PC-9 (cell line): ENCODE data around the gene HLA-DOB. TPM values are rescaled to one million over a fixed set of nuclear protein-coding genes. Genes with fewer than 3 reads are reported as not detected.

Experiments used
- BruUV-seq: library from RNA; stranded (reverse); fragments of 400-500 nt; replicated peaks from 2 replicates; lab custom pipeline; 2021; lab: Mats Ljungman, UMichigan
- CTCF ChIA-PET: fragments of 300-600 bp; sonication (Branson Sonifier 250); formaldehyde crosslinking; loops from one replicate; lab custom pipeline; 2022; ENCODE audit warnings: antibody characterized with exemption; lab: Charles Lee
- POLR2A ChIA-PET: fragments of 300-600 bp; sonication (Branson Sonifier 250); formaldehyde crosslinking; loops from one replicate; lab custom pipeline; 2022; ENCODE audit warnings: antibody characterized with exemption; ENCODE audit not compliant: unreplicated experiment; lab: Charles Lee
- DNase-seq, 2 experiments: peaks; one replicate each; pipeline versions ENCODE4 v3.0.0 to v3.0.0-alpha.2; 2015 to 2022; ENCODE audit warnings: mixed read lengths in 1 of 2
- H2AFZ ChIP-seq: fragments of 200-600 bp; sonication (generic); 2 replicates; pipeline ENCODE4 v1.8.1; 2017; ENCODE audit warnings: antibody characterized with exemption
- H3F3A ChIP-seq: fragments of 200-600 bp; sonication (generic); 2 replicates; pipeline ENCODE4 v1.8.1; 2017; ENCODE audit warnings: antibody characterized with exemption, mild to moderate bottlenecking, low read depth; ENCODE audit not compliant: insufficient read depth
- H3K27ac ChIP-seq: fragments of 200-600 bp; sonication (generic); 2 replicates; pipeline ENCODE4 v1.6.1; 2016; ENCODE audit warnings: mixed run types
- H3K27me3 ChIP-seq: fragments of 200-600 bp; sonication (generic); 2 replicates; pipeline ENCODE4 v1.6.1; 2016; ENCODE audit warnings: low read depth, mixed run types; ENCODE audit not compliant: insufficient read depth
- H3K36me3 ChIP-seq: fragments of 200-600 bp; sonication (generic); 2 replicates; pipeline ENCODE4 v1.6.1; 2016; ENCODE audit warnings: low read depth, mixed run types
- H3K4me1 ChIP-seq: fragments of 200-600 bp; sonication (generic); replicated peaks from 2 replicates; pipeline ENCODE4 v1.6.1; 2016; ENCODE audit warnings: mixed run types; ENCODE audit not compliant: insufficient read depth
- H3K4me2 ChIP-seq: fragments of 200-600 bp; sonication (generic); 2 replicates; pipeline ENCODE4 v1.6.1; 2017; ENCODE audit warnings: mixed run types
- H3K4me3 ChIP-seq: fragments of 200-600 bp; sonication (generic); 2 replicates; pipeline ENCODE4 v1.6.1; 2016; ENCODE audit warnings: mixed run types
- H3K79me2 ChIP-seq: fragments of 200-600 bp; sonication (generic); 2 replicates; pipeline ENCODE4 v1.6.1; 2017; ENCODE audit warnings: low read depth, mixed run types
- H3K9me2 ChIP-seq: fragments of 200-600 bp; sonication (generic); 2 replicates; pipeline ENCODE4 v1.8.1; 2017; ENCODE audit warnings: mild to moderate bottlenecking; ENCODE audit not compliant: insufficient read depth
- H3K9me3 ChIP-seq: fragments of 200-600 bp; sonication (generic); 2 replicates; pipeline ENCODE4 v1.8.1; 2016; ENCODE audit warnings: low read depth; ENCODE audit not compliant: insufficient read depth
- H4K20me1 ChIP-seq: fragments of 200-600 bp; sonication (generic); 2 replicates; pipeline ENCODE4 v1.8.1; 2017; ENCODE audit not compliant: insufficient read depth
- EZH2 ChIP-seq: fragments of 200-600 bp; sonication (generic); IDR thresholded peaks from 2 replicates; pipeline ENCODE4 v1.8.0; 2017; ENCODE audit warnings: antibody characterized with exemption, low read depth
- intact Hi-C: fragments of 100-400 bp; cut with micrococcal nuclease; formaldehyde crosslinking; loops from one replicate; pipeline ENCODE4 v1.10.0; 2022; ENCODE audit not compliant: unreplicated experiment
- total RNA-seq: library from RNA; stranded (reverse); gene quantifications from 2 replicates; pipeline ENCODE4 v1.2.3, GENCODE V29; 2021
- TF ChIP-seq, protein P1 (sequence below): fragments of 200-600 bp; sonication (generic); conservative IDR thresholded peaks from 2 replicates; pipeline ENCODE4 v1.6.1; 2017; ENCODE audit warnings: mixed run types, antibody characterized with exemption, mild to moderate bottlenecking, moderate library complexity

HLA-DOB gene
- total RNA-seq, 1 experiment from 2014 or later, result 3.4 TPM

DNA sequence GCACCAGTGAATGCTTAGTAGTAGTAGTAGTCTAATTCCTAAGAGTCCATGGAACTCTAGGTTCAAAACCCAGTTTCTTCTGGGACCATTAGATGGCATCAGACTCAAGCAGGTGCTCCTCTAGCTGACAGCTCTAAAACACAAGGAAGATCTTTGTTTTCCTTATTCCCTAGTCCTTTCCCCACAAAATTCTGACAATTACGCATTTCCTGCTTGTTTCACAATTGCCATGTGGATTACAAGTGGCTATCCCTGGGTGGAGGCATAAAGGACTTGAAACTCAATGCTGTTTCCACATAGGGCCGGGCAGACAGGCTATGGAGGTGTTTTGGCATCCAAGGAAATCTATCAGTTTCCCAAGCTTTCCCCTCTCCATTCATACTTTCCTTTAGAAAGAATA, 9.2 kb upstream of the HLA-DOB start:
- no peak overlapping the region for H3K27ac ChIP-seq
- ChIA-PET POLR2A (no interaction called here), CTCF (interaction anchor here (0.9 to 1.2 kb wide), 2 partner anchors 12 to 42 kb away, joined by 3 read pairs; partner anchors contain the start of gene TAP2)
- no peak overlapping the region for H3K4me2 ChIP-seq
- no peaks in the 10 kb centered on the region for H3K9me2 ChIP-seq
- no peaks in the 10 kb centered on the region for H3K79me2 ChIP-seq
- H3K9me3 ChIP-seq, result no peaks in the 10 kb centered on the region
- TF ChIP-seq, protein P1, sequence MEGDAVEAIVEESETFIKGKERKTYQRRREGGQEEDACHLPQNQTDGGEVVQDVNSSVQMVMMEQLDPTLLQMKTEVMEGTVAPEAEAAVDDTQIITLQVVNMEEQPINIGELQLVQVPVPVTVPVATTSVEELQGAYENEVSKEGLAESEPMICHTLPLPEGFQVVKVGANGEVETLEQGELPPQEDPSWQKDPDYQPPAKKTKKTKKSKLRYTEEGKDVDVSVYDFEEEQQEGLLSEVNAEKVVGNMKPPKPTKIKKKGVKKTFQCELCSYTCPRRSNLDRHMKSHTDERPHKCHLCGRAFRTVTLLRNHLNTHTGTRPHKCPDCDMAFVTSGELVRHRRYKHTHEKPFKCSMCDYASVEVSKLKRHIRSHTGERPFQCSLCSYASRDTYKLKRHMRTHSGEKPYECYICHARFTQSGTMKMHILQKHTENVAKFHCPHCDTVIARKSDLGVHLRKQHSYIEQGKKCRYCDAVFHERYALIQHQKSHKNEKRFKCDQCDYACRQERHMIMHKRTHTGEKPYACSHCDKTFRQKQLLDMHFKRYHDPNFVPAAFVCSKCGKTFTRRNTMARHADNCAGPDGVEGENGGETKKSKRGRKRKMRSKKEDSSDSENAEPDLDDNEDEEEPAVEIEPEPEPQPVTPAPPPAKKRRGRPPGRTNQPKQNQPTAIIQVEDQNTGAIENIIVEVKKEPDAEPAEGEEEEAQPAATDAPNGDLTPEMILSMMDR, result peak; percentile 42; the same call in 1 of the 2 replicates
- no peak for TF ChIP-seq EZH2
- no peaks in the 10 kb centered on the region for H3K27me3 ChIP-seq
- no peak overlapping the region for H2AFZ ChIP-seq
- intact Hi-C loops, result no loop called here
- no TSS peak for BruUV-seq
- H3K36me3 ChIP-seq, result no peaks in the 10 kb centered on the region; the same call in 1 of the 2 replicates
- H3K4me3 ChIP-seq, result no peak overlapping the region
- no peaks in the 10 kb centered on the region for H4K20me1 ChIP-seq
- H3F3A ChIP-seq, result peaks cover 15% of the 10 kb centered on the region
- no peak for DNase-seq
- no peaks in the 10 kb centered on the region for H3K4me1 ChIP-seq

- H3K4me2 ChIP-seq, result peak overlapping the region; percentile 28; the same call in 1 of the 2 replicates
- no peaks in the 10 kb centered on the region for H3K27me3 ChIP-seq
- H2AFZ ChIP-seq, result no peak overlapping the region
- H3K27ac ChIP-seq, result peak overlapping the region; percentile 80
- ChIA-PET POLR2A (interaction anchor here (0.6 kb wide), 1 partner anchor 1321 kb away, joined by 15 read pairs; no protein-coding TSS in a partner anchor), CTCF (no interaction called here)
- peaks cover 27% of the 10 kb centered on the region for H3F3A ChIP-seq
- no peaks in the 10 kb centered on the region; the same call in 1 of the 2 replicates for H3K36me3 ChIP-seq
- peaks cover 32% of the 10 kb centered on the region for H3K4me1 ChIP-seq
- H3K9me3 ChIP-seq, result 0 out of 2 replicates have a peak, but pooled peaks cover 3% of the 10 kb centered on the region
- TF ChIP-seq, protein P1, result no peak
- no peak for TF ChIP-seq EZH2
- BruUV-seq, result no TSS peak
- no peaks in the 10 kb centered on the region for H4K20me1 ChIP-seq
- H3K4me3 ChIP-seq, result no peak overlapping the region
- intact Hi-C loops, result loop anchor here (1.0 kb wide), 1 partner anchor 19 kb away; the partner anchor contains the start of gene TAP2
- H3K9me2 ChIP-seq, result no peaks in the 10 kb centered on the region
- H3K79me2 ChIP-seq, result no peaks in the 10 kb centered on the region
- peak; percentile 56 to 85 for DNase-seq
Observed at GRCh38 chr6:32819729-32820128, 2.9 kb upstream of the HLA-DOB start.

- no peaks in the 10 kb centered on the region for H3K79me2 ChIP-seq
- H3F3A ChIP-seq, result peaks cover 24% of the 10 kb centered on the region
- intact Hi-C loops, result loop anchor here (1.0 kb wide), 1 partner anchor 19 kb away; the partner anchor contains the start of gene TAP2
- BruUV-seq, result no TSS peak
- H4K20me1 ChIP-seq, result no peaks in the 10 kb centered on the region
- H3K36me3 ChIP-seq, result no peaks in the 10 kb centered on the region; the same call in 1 of the 2 replicates
- H3K4me1 ChIP-seq, result peaks cover 32% of the 10 kb centered on the region
- H3K27me3 ChIP-seq, result no peaks in the 10 kb centered on the region
- H3K9me3 ChIP-seq, result 0 out of 2 replicates have a peak, but pooled peaks cover 3% of the 10 kb centered on the region
- H3K4me3 ChIP-seq, result no peak overlapping the region
- no peak for DNase-seq
- H3K27ac ChIP-seq, result peak overlapping the region; percentile 80
- POLR2A ChIA-PET, result no interaction called here
- no peaks in the 10 kb centered on the region for H3K9me2 ChIP-seq
- no peak for TF ChIP-seq EZH2
- TF ChIP-seq, protein P1, result no peak
- no peak overlapping the region for H2AFZ ChIP-seq
- CTCF ChIA-PET, result no interaction called here
- peak overlapping the region; percentile 28; the same call in 1 of the 2 replicates for H3K4me2 ChIP-seq
Observed at GRCh38 chr6:32818867-32819266, 2.1 kb upstream of the HLA-DOB start.
